HEK293 (cell line): ENCODE data around the gene TBC1D22A.

Experiments used
- CTCF ChIA-PET: fragments of 350-600 bp; formaldehyde crosslinking; extraction: SDS; loops from one replicate; lab custom pipeline; 2021; ENCODE audit warnings: antibody characterized with exemption; lab: Yijun Ruan, JAX
- POLR2A ChIA-PET: fragments of 300-600 bp; formaldehyde crosslinking; extraction: SDS; loops from one replicate; lab custom pipeline; 2020; ENCODE audit warnings: antibody characterized with exemption, inconsistent platforms; lab: Yijun Ruan, JAX
- H3K27ac ChIP-seq: fragments of 200-500 bp; sonication (Bioruptor generic); 2 replicates; pipeline ENCODE4 v1.5.1; 2014; ENCODE audit warnings: low read depth, low read length, control low read depth, inconsistent platforms; ENCODE audit errors: extremely low read depth
- H3K36me3 ChIP-seq, 2 experiments: fragments of 200-500 bp in 1 of 2; sonication (Bioruptor generic) in 1 of 2; 1 replicate in 1 of 2; 2 replicates in 1 of 2; pipeline ENCODE4 v1.5.1; 2014 to 2017; ENCODE audit warnings: inconsistent platforms in 2 of 2, low read length in 2 of 2; ENCODE audit not compliant: control insufficient read depth in 2 of 2, insufficient read depth in 1 of 2
- H3K4me1 ChIP-seq: fragments of 200-500 bp; sonication (Bioruptor generic); 2 replicates; pipeline ENCODE4 v1.5.1; 2014; ENCODE audit warnings: mild to moderate bottlenecking, low read length, inconsistent platforms; ENCODE audit not compliant: control insufficient read depth, insufficient read depth
- H3K4me3 ChIP-seq: 2 replicates; pipeline ENCODE4 v1.5.1; 2011; ENCODE audit warnings: low read depth, mild to moderate bottlenecking, control low read depth, low read length, moderate library complexity
- H3K9me3 ChIP-seq: fragments of 200-500 bp; sonication (Bioruptor generic); 2 replicates; pipeline ENCODE4 v1.5.1; 2014; ENCODE audit warnings: low read depth, low read length, inconsistent platforms; ENCODE audit not compliant: control insufficient read depth, insufficient read depth
- BCL11A ChIP-seq: fragments of 450-650 bp; formaldehyde crosslinking; IDR thresholded peaks from 2 replicates; pipeline ENCODE4 v1.5.1; 2016; ENCODE audit warnings: low read depth, missing biosample characterization, missing genetic modification characterization
- KLF1 ChIP-seq: fragments of 450-650 bp; formaldehyde crosslinking; IDR thresholded peaks from 2 replicates; pipeline ENCODE4 v1.5.1; 2016; ENCODE audit warnings: missing biosample characterization, missing genetic modification characterization
- OSR2 ChIP-seq: fragments of 450-650 bp; formaldehyde crosslinking; IDR thresholded peaks from 2 replicates; pipeline ENCODE4 v1.5.1; 2016; ENCODE audit warnings: missing biosample characterization, missing genetic modification characterization
- RBAK ChIP-seq: fragments of 450-650 bp; formaldehyde crosslinking; IDR thresholded peaks from 2 replicates; pipeline ENCODE4 v1.5.1; 2016; ENCODE audit warnings: missing biosample characterization, missing genetic modification characterization
- ZNF114 ChIP-seq: fragments of 450-650 bp; formaldehyde crosslinking; IDR thresholded peaks from 2 replicates; pipeline ENCODE4 v1.5.0; 2017; ENCODE audit warnings: missing biosample characterization, missing genetic modification characterization
- ZNF121 ChIP-seq: fragments of 450-650 bp; formaldehyde crosslinking; IDR thresholded peaks from 2 replicates; pipeline ENCODE4 v1.5.1; 2016; ENCODE audit warnings: missing biosample characterization, missing genetic modification characterization
- ZNF19 ChIP-seq: fragments of 450-650 bp; formaldehyde crosslinking; IDR thresholded peaks from 2 replicates; pipeline ENCODE4; 2016; ENCODE audit warnings: missing biosample characterization, missing genetic modification characterization, low read depth
- ZNF2 ChIP-seq: fragments of 450-650 bp; formaldehyde crosslinking; IDR thresholded peaks from 2 replicates; pipeline ENCODE4 v1.5.1; 2016; ENCODE audit warnings: missing biosample characterization, missing genetic modification characterization
- ZNF23 ChIP-seq: fragments of 450-650 bp; formaldehyde crosslinking; IDR thresholded peaks from 2 replicates; pipeline ENCODE4 v1.5.1; 2016; ENCODE audit warnings: missing biosample characterization, missing genetic modification characterization, borderline replicate concordance
- ZNF24 ChIP-seq: fragments of 450-650 bp; formaldehyde crosslinking; IDR thresholded peaks from 2 replicates; pipeline ENCODE4 v1.5.1; 2016; ENCODE audit warnings: missing biosample characterization, missing genetic modification characterization
- ZNF404 ChIP-seq: fragments of 450-650 bp; formaldehyde crosslinking; IDR thresholded peaks from 2 replicates; pipeline ENCODE4 v1.5.1; 2017; ENCODE audit warnings: missing biosample characterization, missing genetic modification characterization
- ZNF423 ChIP-seq: fragments of 450-650 bp; formaldehyde crosslinking; IDR thresholded peaks from 2 replicates; pipeline ENCODE4 v1.5.1; 2016; ENCODE audit warnings: missing biosample characterization, missing genetic modification characterization
- ZNF530 ChIP-seq: fragments of 450-650 bp; formaldehyde crosslinking; IDR thresholded peaks from 2 replicates; pipeline ENCODE4 v1.5.1; 2016; ENCODE audit warnings: low read depth, missing biosample characterization, missing genetic modification characterization
- ZNF626 ChIP-seq: fragments of 450-650 bp; sonication (Bioruptor Pico); formaldehyde crosslinking; IDR thresholded peaks from 2 replicates; pipeline ENCODE4 v1.5.1; 2018; ENCODE audit warnings: missing biosample characterization, missing genetic modification characterization, inconsistent platforms
- ZNF660 ChIP-seq: fragments of 450-650 bp; IDR thresholded peaks from 2 replicates; pipeline ENCODE4 v1.5.1; 2018; ENCODE audit warnings: missing biosample characterization, mild to moderate bottlenecking, missing genetic modification characterization
- ZNF768 ChIP-seq: fragments of 450-650 bp; formaldehyde crosslinking; IDR thresholded peaks from 2 replicates; pipeline ENCODE4 v1.5.1; 2018; ENCODE audit warnings: missing biosample characterization, mild to moderate bottlenecking, missing genetic modification characterization
- TF ChIP-seq, protein P1 (sequence below): fragments of 450-650 bp; formaldehyde crosslinking; IDR thresholded peaks from 2 replicates; pipeline ENCODE4 v1.5.1; 2016; ENCODE audit warnings: missing biosample characterization, missing genetic modification characterization
- TF ChIP-seq, protein P2 (sequence below): fragments of 450-650 bp; formaldehyde crosslinking; IDR thresholded peaks from 2 replicates; pipeline ENCODE4 v1.5.1; 2017; ENCODE audit warnings: missing biosample characterization, missing genetic modification characterization
- TF ChIP-seq, protein P3 (sequence below): sonication (generic); formaldehyde crosslinking; IDR thresholded peaks from 2 replicates; pipeline ENCODE4 v1.8.1; 2022; ENCODE audit warnings: mild to moderate bottlenecking, moderate library complexity, missing genetic modification reagents
- TF ChIP-seq, protein P4 (sequence below): fragments of 450-650 bp; formaldehyde crosslinking; IDR thresholded peaks from 2 replicates; pipeline ENCODE4 v1.5.1; 2016; ENCODE audit warnings: missing biosample characterization, missing genetic modification characterization
- TF ChIP-seq, protein P5 (sequence below): fragments of 450-650 bp; formaldehyde crosslinking; IDR thresholded peaks from 2 replicates; pipeline ENCODE4 v1.5.1; 2016; ENCODE audit warnings: missing biosample characterization, missing genetic modification characterization

The TBC1D22A gene

DNA sequence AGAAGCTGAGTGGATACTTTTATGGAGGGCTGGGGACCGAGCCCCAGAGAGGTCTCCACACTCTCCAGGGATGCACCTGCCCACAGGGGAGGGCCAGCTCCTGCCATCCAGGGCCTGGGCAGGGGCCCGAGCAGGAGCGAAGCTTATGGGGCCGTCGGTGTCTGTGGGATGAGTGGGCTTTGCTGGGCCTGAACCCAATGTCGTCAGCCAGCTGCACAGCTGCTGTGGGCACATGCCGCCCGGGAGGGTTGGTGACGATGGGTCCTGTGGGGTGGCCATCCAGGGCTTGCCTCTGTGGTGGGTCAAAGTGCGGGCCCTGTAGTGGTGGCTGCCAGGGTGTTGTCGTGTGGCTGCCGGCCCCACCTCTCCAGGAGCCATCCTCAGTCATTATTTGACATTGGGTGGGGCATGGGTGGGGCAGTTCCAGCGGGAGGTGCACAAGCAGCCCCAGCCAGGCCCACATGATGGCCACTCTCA, 447.1 kb downstream of the TBC1D22A start:
- Histone ChIP-seq H3K36me3 (no peaks in the 10 kb centered on the region), H3K27ac (no peak overlapping the region), H3K4me1 (no peaks in the 10 kb centered on the region), H3K9me3 (no peaks in the 10 kb centered on the region), H3K4me3 (no peak overlapping the region)
- TF ChIP-seq, protein P1, sequence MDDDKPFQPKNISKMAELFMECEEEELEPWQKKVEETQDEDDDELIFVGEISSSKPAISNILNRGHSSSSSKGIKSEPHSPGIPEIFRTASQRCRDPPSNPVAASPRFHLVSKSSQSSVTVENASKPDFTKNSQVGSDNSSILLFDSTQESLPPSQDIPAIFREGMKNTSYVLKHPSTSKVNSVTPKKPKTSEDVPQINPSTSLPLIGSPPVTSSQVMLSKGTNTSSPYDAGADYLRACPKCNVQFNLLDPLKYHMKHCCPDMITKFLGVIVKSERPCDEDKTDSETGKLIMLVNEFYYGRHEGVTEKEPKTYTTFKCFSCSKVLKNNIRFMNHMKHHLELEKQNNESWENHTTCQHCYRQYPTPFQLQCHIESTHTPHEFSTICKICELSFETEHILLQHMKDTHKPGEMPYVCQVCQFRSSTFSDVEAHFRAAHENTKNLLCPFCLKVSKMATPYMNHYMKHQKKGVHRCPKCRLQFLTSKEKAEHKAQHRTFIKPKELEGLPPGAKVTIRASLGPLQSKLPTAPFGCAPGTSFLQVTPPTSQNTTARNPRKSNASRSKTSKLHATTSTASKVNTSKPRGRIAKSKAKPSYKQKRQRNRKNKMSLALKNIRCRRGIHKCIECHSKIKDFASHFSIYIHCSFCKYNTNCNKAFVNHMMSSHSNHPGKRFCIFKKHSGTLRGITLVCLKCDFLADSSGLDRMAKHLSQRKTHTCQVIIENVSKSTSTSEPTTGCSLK (tag by site-specific recombination): no peak
- peak; percentile 78 for TF ChIP-seq KLF1 (tag by site-specific recombination)
- CTCF ChIA-PET: no interaction called here
- POLR2A ChIA-PET: no interaction called here

DNA sequence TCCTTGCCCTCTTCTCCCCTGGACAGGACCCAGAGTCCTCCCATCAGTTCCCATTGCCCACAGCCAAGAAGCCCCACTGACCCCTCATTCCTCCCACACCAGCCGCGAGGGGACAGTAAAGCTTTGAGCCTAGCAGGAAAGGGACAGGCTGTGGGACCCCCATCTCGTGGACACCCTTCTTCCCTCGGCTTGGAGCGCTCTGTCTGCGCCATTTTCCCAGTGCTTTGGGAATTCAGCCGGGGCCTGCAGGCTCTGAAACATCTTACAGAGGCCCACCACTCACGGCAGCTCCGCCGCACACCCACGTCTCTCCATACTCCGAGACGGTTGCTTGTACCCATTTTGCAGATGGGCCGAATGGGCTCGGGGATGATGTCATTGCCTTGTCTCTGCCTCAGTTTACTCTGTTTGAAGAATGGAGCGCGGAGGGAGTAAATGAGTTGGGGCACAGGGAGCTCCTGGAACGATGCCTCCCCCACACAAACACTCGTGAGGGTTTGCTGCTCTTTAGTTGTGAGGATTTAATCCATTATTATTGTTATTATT, 447.7 kb downstream of the TBC1D22A start:
- POLR2A ChIA-PET: no interaction called here
- no peaks in the 10 kb centered on the region for H3K4me1 ChIP-seq
- H3K27ac ChIP-seq: no peak overlapping the region
- H3K9me3 ChIP-seq: no peaks in the 10 kb centered on the region
- no peaks in the 10 kb centered on the region for H3K36me3 ChIP-seq
- CTCF ChIA-PET: interaction anchor here (0.6 kb wide), 1 partner anchor 121 kb away, joined by 3 read pairs; no protein-coding TSS in a partner anchor
- no peak overlapping the region for H3K4me3 ChIP-seq
- TF ChIP-seq ZNF660 (tag by site-specific recombination) (no peak), BCL11A (tag by site-specific recombination) (no peak), ZNF423 (tag by site-specific recombination) (no peak), ZNF23 (tag by site-specific recombination) (no peak), ZNF19 (tag by site-specific recombination) (no peak), ZNF2 (tag by site-specific recombination) (no peak), ZNF530 (tag by site-specific recombination) (no peak), ZNF626 (tag by site-specific recombination) (no peak), ZNF121 (tag by site-specific recombination) (no peak), ZNF24 (tag by site-specific recombination) (no peak), ZNF114 (no peak), ZNF404 (tag by site-specific recombination) (no peak), ZNF768 (no peak), OSR2 (tag by site-specific recombination) (no peak), RBAK (tag by site-specific recombination) (no peak)
- TF ChIP-seq, protein P2, sequence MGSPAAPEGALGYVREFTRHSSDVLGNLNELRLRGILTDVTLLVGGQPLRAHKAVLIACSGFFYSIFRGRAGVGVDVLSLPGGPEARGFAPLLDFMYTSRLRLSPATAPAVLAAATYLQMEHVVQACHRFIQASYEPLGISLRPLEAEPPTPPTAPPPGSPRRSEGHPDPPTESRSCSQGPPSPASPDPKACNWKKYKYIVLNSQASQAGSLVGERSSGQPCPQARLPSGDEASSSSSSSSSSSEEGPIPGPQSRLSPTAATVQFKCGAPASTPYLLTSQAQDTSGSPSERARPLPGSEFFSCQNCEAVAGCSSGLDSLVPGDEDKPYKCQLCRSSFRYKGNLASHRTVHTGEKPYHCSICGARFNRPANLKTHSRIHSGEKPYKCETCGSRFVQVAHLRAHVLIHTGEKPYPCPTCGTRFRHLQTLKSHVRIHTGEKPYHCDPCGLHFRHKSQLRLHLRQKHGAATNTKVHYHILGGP (tag by site-specific recombination): no peak
- TF ChIP-seq, protein P3, sequence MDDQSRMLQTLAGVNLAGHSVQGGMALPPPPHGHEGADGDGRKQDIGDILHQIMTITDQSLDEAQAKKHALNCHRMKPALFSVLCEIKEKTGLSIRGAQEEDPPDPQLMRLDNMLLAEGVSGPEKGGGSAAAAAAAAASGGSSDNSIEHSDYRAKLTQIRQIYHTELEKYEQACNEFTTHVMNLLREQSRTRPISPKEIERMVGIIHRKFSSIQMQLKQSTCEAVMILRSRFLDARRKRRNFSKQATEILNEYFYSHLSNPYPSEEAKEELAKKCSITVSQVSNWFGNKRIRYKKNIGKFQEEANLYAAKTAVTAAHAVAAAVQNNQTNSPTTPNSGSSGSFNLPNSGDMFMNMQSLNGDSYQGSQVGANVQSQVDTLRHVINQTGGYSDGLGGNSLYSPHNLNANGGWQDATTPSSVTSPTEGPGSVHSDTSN (CRISPR knock-in tag): no peak
- TF ChIP-seq, protein P4, sequence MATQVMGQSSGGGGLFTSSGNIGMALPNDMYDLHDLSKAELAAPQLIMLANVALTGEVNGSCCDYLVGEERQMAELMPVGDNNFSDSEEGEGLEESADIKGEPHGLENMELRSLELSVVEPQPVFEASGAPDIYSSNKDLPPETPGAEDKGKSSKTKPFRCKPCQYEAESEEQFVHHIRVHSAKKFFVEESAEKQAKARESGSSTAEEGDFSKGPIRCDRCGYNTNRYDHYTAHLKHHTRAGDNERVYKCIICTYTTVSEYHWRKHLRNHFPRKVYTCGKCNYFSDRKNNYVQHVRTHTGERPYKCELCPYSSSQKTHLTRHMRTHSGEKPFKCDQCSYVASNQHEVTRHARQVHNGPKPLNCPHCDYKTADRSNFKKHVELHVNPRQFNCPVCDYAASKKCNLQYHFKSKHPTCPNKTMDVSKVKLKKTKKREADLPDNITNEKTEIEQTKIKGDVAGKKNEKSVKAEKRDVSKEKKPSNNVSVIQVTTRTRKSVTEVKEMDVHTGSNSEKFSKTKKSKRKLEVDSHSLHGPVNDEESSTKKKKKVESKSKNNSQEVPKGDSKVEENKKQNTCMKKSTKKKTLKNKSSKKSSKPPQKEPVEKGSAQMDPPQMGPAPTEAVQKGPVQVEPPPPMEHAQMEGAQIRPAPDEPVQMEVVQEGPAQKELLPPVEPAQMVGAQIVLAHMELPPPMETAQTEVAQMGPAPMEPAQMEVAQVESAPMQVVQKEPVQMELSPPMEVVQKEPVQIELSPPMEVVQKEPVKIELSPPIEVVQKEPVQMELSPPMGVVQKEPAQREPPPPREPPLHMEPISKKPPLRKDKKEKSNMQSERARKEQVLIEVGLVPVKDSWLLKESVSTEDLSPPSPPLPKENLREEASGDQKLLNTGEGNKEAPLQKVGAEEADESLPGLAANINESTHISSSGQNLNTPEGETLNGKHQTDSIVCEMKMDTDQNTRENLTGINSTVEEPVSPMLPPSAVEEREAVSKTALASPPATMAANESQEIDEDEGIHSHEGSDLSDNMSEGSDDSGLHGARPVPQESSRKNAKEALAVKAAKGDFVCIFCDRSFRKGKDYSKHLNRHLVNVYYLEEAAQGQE (tag by site-specific recombination): no peak
- TF ChIP-seq, protein P5, sequence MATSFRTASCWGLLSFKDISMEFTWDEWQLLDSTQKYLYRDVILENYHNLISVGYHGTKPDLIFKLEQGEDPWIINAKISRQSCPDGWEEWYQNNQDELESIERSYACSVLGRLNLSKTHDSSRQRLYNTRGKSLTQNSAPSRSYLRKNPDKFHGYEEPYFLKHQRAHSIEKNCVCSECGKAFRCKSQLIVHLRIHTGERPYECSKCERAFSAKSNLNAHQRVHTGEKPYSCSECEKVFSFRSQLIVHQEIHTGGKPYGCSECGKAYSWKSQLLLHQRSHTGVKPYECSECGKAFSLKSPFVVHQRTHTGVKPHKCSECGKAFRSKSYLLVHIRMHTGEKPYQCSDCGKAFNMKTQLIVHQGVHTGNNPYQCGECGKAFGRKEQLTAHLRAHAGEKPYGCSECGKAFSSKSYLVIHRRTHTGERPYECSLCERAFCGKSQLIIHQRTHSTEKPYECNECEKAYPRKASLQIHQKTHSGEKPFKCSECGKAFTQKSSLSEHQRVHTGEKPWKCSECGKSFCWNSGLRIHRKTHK (tag by site-specific recombination): no peak
